Peyer's patch (tissue), 4 donors: ENCODE data around the gene LCP2. TPM values are rescaled to one million over a fixed set of nuclear protein-coding genes. Genes with fewer than 3 reads are reported as not detected.

Experiments
- DNase-seq, 3 donors: peaks; one replicate each; pipeline ENCODE4 v3.0.0-alpha.2; 2017 to 2019
- H3K27ac ChIP-seq, 4 donors: fragments of 200-600 bp; sonication (generic); one replicate each; pipeline ENCODE4 v1.5.1; 2016 to 2019
- H3K27me3 ChIP-seq, 2 donors: fragments of 200-600 bp; sonication (generic); one replicate each; pipeline ENCODE4 v1.5.1; 2019
- H3K36me3 ChIP-seq, 3 donors: fragments of 200-600 bp; sonication (generic); one replicate each; pipeline ENCODE4 v1.5.1; 2016 to 2019
- H3K4me1 ChIP-seq, 4 donors: fragments of 200-600 bp; sonication (generic); one replicate each; pipeline ENCODE4 v1.5.1; 2016 to 2019
- H3K4me3 ChIP-seq, 4 donors: fragments of 200-600 bp; sonication (generic); 1 replicate in 3 of 4; 2 replicates in 1 of 4; pipeline ENCODE4 v1.5.1; 2016 to 2019; ENCODE audit warnings: mild to moderate bottlenecking in 1 of 4
- H3K9me3 ChIP-seq, 4 donors: fragments of 200-600 bp; sonication (generic); one replicate each; pipeline ENCODE4 v1.5.1; 2016 to 2019; ENCODE audit warnings: mild to moderate bottlenecking in 1 of 4
- CTCF ChIP-seq, 6 experiments: fragments of 450-650 bp in 4 of 6; fragments of 200-600 bp in 2 of 6; sonication (generic) in 1 of 6; IDR thresholded peaks; one replicate each; pipeline ENCODE4 v1.5.1; 2017 to 2019; ENCODE audit warnings: antibody characterized with exemption in 6 of 6, mild to moderate bottlenecking in 3 of 6, moderate library complexity in 1 of 6
- POLR2A ChIP-seq, 2 donors: fragments of 450-650 bp; IDR thresholded peaks; one replicate each; pipeline ENCODE4 v1.5.1; 2017; ENCODE audit warnings: antibody characterized with exemption in 2 of 2, mild to moderate bottlenecking in 2 of 2, moderate library complexity in 2 of 2
- total RNA-seq, 4 donors: library from RNA; depleted of rRNA; stranded (reverse); fragments of >200 nt; gene quantifications; one replicate each; pipeline ENCODE4 v1.1.0, GENCODE V29; 2016

The LCP2 gene
- total RNA-seq, 4 donors from 2014 or later, result 27.1 to 139 (median 33.9) TPM

- Histone ChIP-seq H3K27me3 (no peaks in the 10 kb centered on the region), H3K27ac (peak overlapping the region in 1 of 4 donors; percentile 5), H3K36me3 (peaks cover 0 to 40% (median 0%) of the 10 kb centered on the region in 3 donors), H3K9me3 (no peaks in the 10 kb centered on the region), H3K4me3 (no peak overlapping the region), H3K4me1 (peaks cover 0 to 9% (median 0%) of the 10 kb centered on the region in 4 donors)
- DNase-seq, result no peak
- no peak for TF ChIP-seq CTCF (IDR thresholded peaks at IDR 0.05)
- no peak for TF ChIP-seq POLR2A (IDR thresholded peaks at IDR 0.05)
Observed at GRCh38 chr5:170261528-170262043, 36.0 kb downstream of the LCP2 start.

GRCh38 chr5:170257370-170257769 is 40.2 kb downstream of the LCP2 start:
- TF ChIP-seq POLR2A (IDR thresholded peaks at IDR 0.05), result no peak
- no peak for TF ChIP-seq CTCF (IDR thresholded peaks at IDR 0.05)
- no peak overlapping the region for H3K4me3 ChIP-seq
- H3K27me3 ChIP-seq, result no peaks in the 10 kb centered on the region
- peaks cover 0 to 4% (median 0%) of the 10 kb centered on the region in 4 donors for H3K4me1 ChIP-seq
- no peak overlapping the region for H3K27ac ChIP-seq
- peaks cover 0 to 47% (median 0%) of the 10 kb centered on the region in 3 donors for H3K36me3 ChIP-seq
- H3K9me3 ChIP-seq, result no peaks in the 10 kb centered on the region
- DNase-seq, result no peak

GRCh38 chr5:170256571-170256970 is 41.0 kb downstream of the LCP2 start:
- peaks cover 0 to 4% (median 0%) of the 10 kb centered on the region in 4 donors for H3K4me1 ChIP-seq
- no peak for DNase-seq
- peaks cover 0 to 53% (median 0%) of the 10 kb centered on the region in 3 donors for H3K36me3 ChIP-seq
- no peak overlapping the region for H3K27ac ChIP-seq
- H3K4me3 ChIP-seq, result no peak overlapping the region
- TF ChIP-seq CTCF (IDR thresholded peaks at IDR 0.05) (no peak), POLR2A (IDR thresholded peaks at IDR 0.05) (no peak)
- no peaks in the 10 kb centered on the region for H3K9me3 ChIP-seq
- H3K27me3 ChIP-seq, result no peaks in the 10 kb centered on the region

- TF ChIP-seq POLR2A (IDR thresholded peaks at IDR 0.05), result no peak
- no peak overlapping the region for H3K4me3 ChIP-seq
- H3K27me3 ChIP-seq, result no peaks in the 10 kb centered on the region
- H3K4me1 ChIP-seq, result peaks cover 0 to 4% (median 0%) of the 10 kb centered on the region in 4 donors
- H3K36me3 ChIP-seq, result peaks cover 0 to 42% (median 0%) of the 10 kb centered on the region in 3 donors
- no peaks in the 10 kb centered on the region for H3K9me3 ChIP-seq
- DNase-seq, result peak in 2 of 3 donors; percentile 52 to 79
- peak overlapping the region in 1 of 4 donors; percentile 42 for H3K27ac ChIP-seq
Observed at GRCh38 chr5:170254056-170254455, 43.5 kb downstream of the LCP2 start.

GRCh38 chr5:170252720-170253350 is 44.7 kb downstream of the LCP2 start:
- peaks cover 0 to 4% (median 0%) of the 10 kb centered on the region in 4 donors for H3K4me1 ChIP-seq
- no peaks in the 10 kb centered on the region for H3K9me3 ChIP-seq
- no peak overlapping the region for H3K27ac ChIP-seq
- DNase-seq, result no peak
- no peak overlapping the region for H3K4me3 ChIP-seq
- peaks cover 0 to 41% (median 0%) of the 10 kb centered on the region in 3 donors for H3K36me3 ChIP-seq
- H3K27me3 ChIP-seq, result no peaks in the 10 kb centered on the region
- no peak for TF ChIP-seq POLR2A (IDR thresholded peaks at IDR 0.05)
- no peak for TF ChIP-seq CTCF (IDR thresholded peaks at IDR 0.05)

GRCh38 chr5:170252109-170252508 is 45.5 kb downstream of the LCP2 start:
- TF ChIP-seq POLR2A (IDR thresholded peaks at IDR 0.05), result no peak
- TF ChIP-seq CTCF (IDR thresholded peaks at IDR 0.05), result no peak
- Histone ChIP-seq H3K27me3 (no peaks in the 10 kb centered on the region), H3K27ac (no peak overlapping the region), H3K36me3 (peaks cover 0 to 34% (median 0%) of the 10 kb centered on the region in 3 donors), H3K9me3 (no peaks in the 10 kb centered on the region), H3K4me1 (peaks cover 0 to 4% (median 0%) of the 10 kb centered on the region in 4 donors), H3K4me3 (no peak overlapping the region)
- no peak for DNase-seq
